WERI-Rb-1 (cell line): ENCODE data around the gene CNIH3.
A peak's percentile ranks its signal among the peaks of the same experiment; 100 is the strongest.

Experiments used
- DNase-seq: peaks from one replicate; pipeline ENCODE4 v3.0.0-alpha.2; 2020
- H3K27ac ChIP-seq: fragments of 250-450 bp; sonication (Bioruptor Pico); 2 replicates; pipeline ENCODE4 v1.5.1; 2020; ENCODE audit warnings: mild to moderate bottlenecking, moderate library complexity
- H3K27me3 ChIP-seq: fragments of 250-450 bp; sonication (Bioruptor Pico); 2 replicates; pipeline ENCODE4 v1.5.1; 2021; ENCODE audit warnings: mild to moderate bottlenecking, low read depth, moderate library complexity; ENCODE audit not compliant: insufficient read depth, severe bottlenecking
- H3K36me3 ChIP-seq: fragments of 250-450 bp; sonication (Bioruptor Pico); 2 replicates; pipeline ENCODE4 v1.5.1; 2020; ENCODE audit warnings: mild to moderate bottlenecking, moderate library complexity
- H3K4me3 ChIP-seq: 2 replicates; pipeline ENCODE4 v1.5.1; 2011; ENCODE audit warnings: low read depth, mild to moderate bottlenecking, control low read depth, low read length
- H3K9me3 ChIP-seq: fragments of 250-450 bp; sonication (Bioruptor Pico); 2 replicates; pipeline ENCODE4 v1.5.1; 2021; ENCODE audit warnings: mild to moderate bottlenecking, moderate library complexity; ENCODE audit not compliant: severe bottlenecking
- CTCF ChIP-seq: IDR thresholded peaks from 2 replicates; pipeline ENCODE4 v1.5.1; 2011; ENCODE audit warnings: low read depth, mild to moderate bottlenecking, control low read depth, inconsistent platforms, low read length

CNIH3 gene

GRCh38 chr1:224641030-224641429 is 24.9 kb downstream of the CNIH3 start:
- Histone ChIP-seq H3K4me3 (no peak overlapping the region), H3K9me3 (no peaks in the 10 kb centered on the region), H3K27me3 (no peaks in the 10 kb centered on the region), H3K27ac (no peak overlapping the region), H3K36me3 (no peaks in the 10 kb centered on the region)
- DNase-seq = peak; percentile 75
- TF ChIP-seq CTCF = peak; percentile 62

DNA sequence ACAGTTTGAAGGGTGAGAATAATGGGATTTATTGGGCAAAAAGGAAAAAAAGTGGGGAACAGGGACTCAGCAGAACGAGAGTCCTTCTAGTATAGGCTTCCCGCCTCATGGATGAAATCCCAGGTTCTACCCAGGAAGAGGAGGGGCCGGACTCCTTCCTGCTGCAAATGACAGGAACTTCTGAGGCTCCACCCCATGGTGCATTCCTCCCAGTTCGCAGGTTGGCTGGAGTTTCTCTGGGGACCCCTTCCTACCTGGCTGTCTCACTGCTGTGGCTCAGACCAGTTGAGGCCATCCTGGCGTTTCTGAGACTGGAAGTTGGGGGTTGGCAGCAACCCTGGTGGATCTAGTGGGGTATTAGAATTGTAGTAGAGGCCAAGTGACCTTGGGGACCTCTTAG is 27.5 kb downstream of the CNIH3 start:
- no peak overlapping the region for H3K27ac ChIP-seq
- no peaks in the 10 kb centered on the region for H3K36me3 ChIP-seq
- H3K9me3 ChIP-seq = no peaks in the 10 kb centered on the region
- no peak overlapping the region for H3K4me3 ChIP-seq
- no peak for DNase-seq
- TF ChIP-seq CTCF = no peak
- no peaks in the 10 kb centered on the region for H3K27me3 ChIP-seq

DNA sequence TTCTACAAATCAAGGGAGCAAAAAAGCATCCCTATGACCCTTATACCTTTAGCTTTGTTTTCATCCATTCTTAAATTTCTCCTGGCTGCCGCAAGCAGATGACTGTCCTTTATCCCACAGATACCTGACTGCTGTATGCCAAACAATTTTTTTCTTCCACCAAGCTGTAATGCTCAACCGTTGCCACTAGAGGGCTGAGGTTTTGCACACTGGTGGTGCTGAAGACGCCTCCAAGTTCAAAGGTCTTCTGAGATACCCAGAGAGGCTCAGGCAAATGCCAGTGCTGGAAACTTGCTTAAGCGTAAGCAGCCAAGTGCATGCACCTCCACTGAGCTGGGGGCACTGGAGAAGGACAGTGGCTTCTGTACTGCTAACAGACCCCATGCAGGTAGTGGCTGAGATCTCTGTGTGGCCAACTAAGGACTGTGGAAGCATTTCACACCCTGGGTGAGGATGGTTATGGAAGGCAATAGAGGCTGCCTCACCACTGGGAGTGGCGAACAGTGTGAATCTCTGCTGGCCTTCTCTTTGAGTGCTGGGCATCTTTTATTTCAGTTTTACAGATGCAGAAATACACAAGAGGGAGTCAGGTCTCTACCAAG is 28.5 kb downstream of the CNIH3 start:
- no peaks in the 10 kb centered on the region for H3K27me3 ChIP-seq
- peak; percentile 38 for DNase-seq
- no peaks in the 10 kb centered on the region for H3K9me3 ChIP-seq
- no peaks in the 10 kb centered on the region for H3K36me3 ChIP-seq
- TF ChIP-seq CTCF = peak; percentile 59
- no peak overlapping the region for H3K27ac ChIP-seq
- H3K4me3 ChIP-seq = no peak overlapping the region

- no peaks in the 10 kb centered on the region for H3K27me3 ChIP-seq
These were observed 31.3 kb downstream of the CNIH3 start for GRCh38 chr1:224647449-224647848.

DNA sequence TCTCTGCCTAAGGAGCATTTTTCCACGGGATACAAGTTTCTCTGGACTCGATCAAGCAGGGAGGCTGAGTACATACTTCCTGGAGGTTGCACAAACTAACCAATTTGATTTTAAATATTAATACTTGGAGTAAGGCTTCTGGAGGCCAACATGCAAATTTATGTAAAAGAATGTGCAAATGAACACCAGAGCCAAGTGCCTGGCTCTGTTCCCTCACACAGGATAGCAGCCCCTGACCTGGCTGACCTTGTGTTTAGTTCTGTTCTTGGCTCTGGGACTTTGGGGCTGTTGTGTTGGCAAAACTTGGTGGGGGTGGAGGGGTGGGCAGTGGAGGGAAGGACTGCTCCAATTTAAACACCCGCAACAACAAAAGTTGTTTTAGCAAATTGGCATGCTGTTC is 34.2 kb downstream of the CNIH3 start:
- H3K36me3 ChIP-seq = no peaks in the 10 kb centered on the region
- no peak overlapping the region for H3K4me3 ChIP-seq
- DNase-seq = no peak
- no peak for TF ChIP-seq CTCF
- H3K27me3 ChIP-seq = no peaks in the 10 kb centered on the region
- H3K9me3 ChIP-seq = no peaks in the 10 kb centered on the region
- no peak overlapping the region for H3K27ac ChIP-seq

More at GRCh38 chr1:224647449-224647848, 31.3 kb downstream of the CNIH3 start:
- Histone ChIP-seq H3K36me3 (no peaks in the 10 kb centered on the region), H3K27ac (no peak overlapping the region), H3K4me3 (no peak overlapping the region), H3K9me3 (no peaks in the 10 kb centered on the region)
- DNase-seq = no peak
- no peak for TF ChIP-seq CTCF

- Histone ChIP-seq H3K27ac (no peak overlapping the region), H3K4me3 (no peak overlapping the region), H3K9me3 (no peaks in the 10 kb centered on the region), H3K36me3 (no peaks in the 10 kb centered on the region), H3K27me3 (no peaks in the 10 kb centered on the region)
- TF ChIP-seq CTCF = no peak
- no peak for DNase-seq
These were observed 35.1 kb downstream of the CNIH3 start for GRCh38 chr1:224651188-224651587.
